Lower leg skin (tissue), 3 donors: ENCODE data around the gene CAVIN1.

Source experiments
- POLR2A ChIP-seq, 2 donors: fragments of 450-650 bp; IDR thresholded peaks; one replicate each; pipeline ENCODE4 v1.6.1; 2016 to 2017; ENCODE audit warnings: antibody characterized with exemption in 2 of 2, mild to moderate bottlenecking in 1 of 2, moderate library complexity in 1 of 2
- TF ChIP-seq, protein P1 (sequence below), 3 donors: fragments of 450-650 bp; IDR thresholded peaks; one replicate each; pipeline ENCODE4 v1.5.1; 2016; ENCODE audit warnings: antibody characterized with exemption in 3 of 3, mild to moderate bottlenecking in 3 of 3, moderate library complexity in 2 of 3

DNA sequence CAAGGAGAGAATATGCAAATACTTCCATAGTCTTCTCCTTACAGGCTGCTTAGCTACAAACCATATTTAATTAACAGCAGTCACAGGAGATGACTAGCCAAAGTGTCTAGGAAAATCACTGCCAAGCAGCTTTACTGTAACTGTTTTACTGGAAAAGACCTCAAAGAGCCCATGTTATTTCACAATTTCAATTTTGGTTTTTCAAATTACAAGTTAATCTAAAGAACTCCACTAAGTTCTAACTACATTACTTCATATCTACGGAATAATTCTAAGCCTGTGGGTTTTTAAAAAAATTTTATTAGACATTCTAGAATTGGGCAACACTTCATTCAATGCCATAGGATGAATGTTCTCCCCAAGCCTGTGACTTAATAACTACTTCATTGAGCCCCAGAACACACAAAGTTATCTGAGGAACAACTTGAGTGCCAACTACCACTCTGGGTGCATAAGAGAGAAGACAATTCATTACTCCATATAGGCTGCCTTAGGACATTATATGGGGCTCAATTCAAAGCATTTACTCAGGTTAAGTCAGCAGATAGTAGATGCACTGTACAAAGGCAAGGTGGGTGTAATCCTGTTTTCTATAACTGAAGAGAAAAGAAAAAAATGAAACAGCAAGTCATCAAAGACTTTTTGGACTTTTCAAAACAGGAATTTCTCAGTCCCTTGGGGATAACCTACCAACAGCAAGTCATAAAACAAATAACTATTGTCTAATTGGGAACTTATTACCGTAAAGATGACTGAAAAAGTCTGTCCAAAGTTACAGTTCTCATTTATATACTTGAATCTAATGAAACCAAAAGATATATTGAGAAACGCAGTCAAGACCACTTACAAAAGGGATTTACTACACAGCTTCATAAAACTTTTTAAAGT lies 67.9 kb downstream of the CAVIN1 start:
- TF ChIP-seq, protein P1, sequence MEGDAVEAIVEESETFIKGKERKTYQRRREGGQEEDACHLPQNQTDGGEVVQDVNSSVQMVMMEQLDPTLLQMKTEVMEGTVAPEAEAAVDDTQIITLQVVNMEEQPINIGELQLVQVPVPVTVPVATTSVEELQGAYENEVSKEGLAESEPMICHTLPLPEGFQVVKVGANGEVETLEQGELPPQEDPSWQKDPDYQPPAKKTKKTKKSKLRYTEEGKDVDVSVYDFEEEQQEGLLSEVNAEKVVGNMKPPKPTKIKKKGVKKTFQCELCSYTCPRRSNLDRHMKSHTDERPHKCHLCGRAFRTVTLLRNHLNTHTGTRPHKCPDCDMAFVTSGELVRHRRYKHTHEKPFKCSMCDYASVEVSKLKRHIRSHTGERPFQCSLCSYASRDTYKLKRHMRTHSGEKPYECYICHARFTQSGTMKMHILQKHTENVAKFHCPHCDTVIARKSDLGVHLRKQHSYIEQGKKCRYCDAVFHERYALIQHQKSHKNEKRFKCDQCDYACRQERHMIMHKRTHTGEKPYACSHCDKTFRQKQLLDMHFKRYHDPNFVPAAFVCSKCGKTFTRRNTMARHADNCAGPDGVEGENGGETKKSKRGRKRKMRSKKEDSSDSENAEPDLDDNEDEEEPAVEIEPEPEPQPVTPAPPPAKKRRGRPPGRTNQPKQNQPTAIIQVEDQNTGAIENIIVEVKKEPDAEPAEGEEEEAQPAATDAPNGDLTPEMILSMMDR (IDR thresholded peaks at IDR 0.05) = no peak
- TF ChIP-seq POLR2A (IDR thresholded peaks at IDR 0.05) = no peak
